ENCODE results near the gene JAM3.
A peak's percentile ranks its signal among the peaks of the same experiment; 100 is the strongest.

Gene JAM3

DNA sequence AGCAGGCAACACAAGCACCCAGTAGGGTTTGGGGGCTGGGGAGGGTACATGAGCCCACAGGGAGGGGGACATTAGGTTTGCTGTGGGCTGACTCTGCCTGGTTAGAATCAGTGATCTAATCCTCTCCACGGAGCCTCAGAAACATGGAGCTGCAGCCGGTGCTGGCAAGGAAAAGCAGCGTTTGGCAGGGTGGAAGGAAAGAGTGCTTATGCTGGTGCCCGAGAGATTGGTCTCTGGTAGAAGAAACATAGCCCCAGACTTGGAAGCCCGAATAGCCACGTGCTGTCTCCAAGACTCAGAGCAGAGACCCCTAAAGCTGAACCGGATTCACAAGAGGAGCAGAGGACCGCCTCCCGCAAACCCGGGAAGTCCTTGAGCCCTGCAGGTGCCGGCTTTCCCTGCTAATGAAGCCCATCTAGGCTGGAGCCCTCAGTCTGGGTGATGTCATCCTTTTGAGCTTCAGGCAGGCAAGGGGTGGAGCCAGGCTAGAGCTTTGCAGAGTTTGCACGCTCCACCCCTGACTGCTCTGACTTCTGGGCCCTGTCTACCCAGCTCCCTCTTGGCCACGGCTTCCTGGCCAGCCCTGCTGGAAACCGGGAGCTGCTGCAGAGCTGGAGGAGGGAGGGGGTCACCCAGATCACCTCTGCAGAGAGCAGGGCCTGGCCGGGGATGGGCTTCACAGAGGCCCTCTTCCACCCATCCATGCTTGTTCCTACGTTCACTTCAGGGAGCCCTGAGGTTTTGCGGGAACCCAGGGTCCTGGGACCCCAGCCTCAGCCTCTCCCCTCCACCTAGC, 35.0 kb upstream of the JAM3 start:
- H3K4me3 ChIP-seq (ENCODE audit: low read length), result no peak overlapping the region
- TF ChIP-seq ZNF274 (IDR thresholded peaks at IDR 0.05; ENCODE audit: low read depth, low read length), result no peak

DNA sequence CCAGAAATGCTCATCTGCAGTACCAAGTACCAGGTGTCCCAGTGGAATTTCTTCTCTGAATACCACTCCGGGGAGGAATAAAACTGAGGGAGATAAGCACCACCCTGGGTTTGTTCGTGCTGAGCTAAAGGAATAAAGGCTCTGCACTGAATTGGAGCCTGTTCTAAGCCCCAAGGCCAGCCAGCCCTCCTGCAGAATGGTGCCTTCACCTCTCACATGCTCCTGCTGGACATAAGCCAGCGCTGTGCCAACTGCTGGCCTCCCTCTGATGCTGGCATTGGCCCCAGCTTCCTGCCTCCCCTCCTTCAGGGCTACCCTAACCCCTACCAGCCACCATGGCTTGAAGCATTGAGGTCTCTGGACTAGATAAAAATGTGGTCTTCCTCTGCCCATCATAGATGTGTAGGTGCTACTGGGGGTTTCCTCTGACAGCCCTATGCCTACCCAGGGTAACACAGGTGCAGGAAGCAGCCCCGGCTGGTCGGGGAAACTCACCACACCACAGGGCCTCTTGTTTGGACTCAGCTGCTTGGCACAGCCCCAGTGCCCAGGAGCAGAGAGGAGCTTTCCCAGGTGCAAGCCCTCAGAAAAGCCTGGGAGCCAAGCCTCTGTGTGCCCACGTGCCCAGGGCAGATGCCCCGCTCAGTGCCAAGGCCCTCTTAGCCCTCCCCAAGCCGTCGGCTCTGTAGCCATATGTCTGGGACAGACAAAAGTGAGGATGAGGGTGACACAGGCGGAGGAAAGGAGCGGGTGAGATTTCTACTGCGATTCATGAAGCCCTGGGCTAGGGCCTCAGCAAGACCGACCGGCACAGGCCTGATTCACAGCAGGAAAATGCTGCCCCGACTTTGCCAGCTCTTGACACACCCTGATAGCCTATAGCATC, 34.1 kb upstream of the JAM3 start:
- TF ChIP-seq ZNF274 (IDR thresholded peaks at IDR 0.05; ENCODE audit: low read depth, low read length), result no peak
- H3K4me3 ChIP-seq (ENCODE audit: low read length), result no peak overlapping the region

DNA sequence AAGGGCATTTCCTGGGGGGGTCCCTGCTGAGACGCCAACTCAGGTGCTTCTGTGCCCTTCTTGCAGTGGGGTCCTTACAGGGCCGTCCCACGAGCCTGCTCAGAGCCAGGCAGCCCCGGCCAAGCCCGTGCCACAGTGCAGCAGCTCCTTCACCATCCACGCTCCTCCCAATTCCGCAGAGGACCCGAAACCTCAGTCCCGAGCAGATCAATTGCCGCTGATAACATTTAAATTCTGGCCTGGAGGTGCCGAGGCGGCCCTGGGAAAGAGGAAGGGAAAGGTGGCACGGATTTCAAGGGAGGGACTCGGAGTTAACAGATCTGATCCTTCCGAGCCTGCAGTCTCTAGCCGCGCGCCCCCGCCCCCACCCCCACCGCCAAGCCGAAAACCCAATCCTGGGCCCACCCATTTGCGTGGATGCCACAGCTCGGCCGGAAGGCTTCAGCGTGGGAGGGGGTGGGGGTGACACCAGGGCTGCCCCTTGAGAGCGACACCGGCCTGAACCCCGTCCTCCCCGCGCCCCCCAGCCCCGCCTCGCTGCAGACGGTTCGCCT, 32.3 kb upstream of the JAM3 start:
- no peak overlapping the region; the same call in 1 of the 2 replicates for H3K4me3 ChIP-seq (ENCODE audit: low read length)
- no peak for TF ChIP-seq ZNF274 (IDR thresholded peaks at IDR 0.05; ENCODE audit: low read depth, low read length)

DNA sequence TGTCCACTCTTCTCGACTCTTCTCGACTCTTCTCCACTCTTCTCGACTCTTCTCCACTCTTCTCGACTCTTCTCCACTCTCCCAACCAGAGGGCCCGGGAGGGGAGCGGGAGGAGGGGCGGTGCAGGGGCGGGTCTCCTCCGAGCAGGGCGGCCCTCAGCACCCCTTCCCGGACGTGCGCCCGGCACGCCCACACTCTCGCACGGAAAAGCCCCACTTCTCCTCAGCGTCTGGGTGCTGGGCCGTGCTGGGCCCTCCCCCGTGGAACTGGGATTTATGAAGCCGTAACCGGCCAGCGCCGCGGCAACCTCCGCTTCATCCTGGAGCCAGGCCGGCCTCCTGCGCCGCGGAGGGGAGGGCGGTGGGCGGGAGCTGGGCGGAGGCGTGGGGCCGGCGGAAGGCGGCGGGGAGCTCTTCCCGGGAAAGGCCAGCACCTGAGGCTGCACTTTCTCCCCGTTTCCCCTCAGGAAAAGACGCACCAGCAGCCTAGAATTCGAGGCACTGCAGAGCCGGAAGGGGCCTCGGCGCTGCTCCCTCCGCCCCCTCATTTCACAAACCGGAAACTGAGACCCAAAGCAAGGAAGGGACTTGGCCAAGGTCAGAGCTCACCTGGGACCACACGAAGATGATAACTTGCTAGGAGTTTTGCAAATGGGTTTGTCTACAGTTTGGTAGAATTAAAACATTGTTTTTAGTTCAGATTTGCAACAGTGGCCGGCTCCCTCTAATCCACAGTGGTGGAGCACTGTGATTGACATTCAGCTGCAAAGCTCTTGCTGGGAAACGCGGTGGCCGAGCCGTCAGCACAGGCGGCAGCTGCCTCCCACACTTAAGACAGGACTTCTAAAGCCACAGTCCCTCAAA, 31.6 kb upstream of the JAM3 start:
- H3K4me3 ChIP-seq (ENCODE audit: low read length), result peak overlapping the region; percentile 55; the same call in 1 of the 2 replicates
- TF ChIP-seq ZNF274 (IDR thresholded peaks at IDR 0.05; ENCODE audit: low read depth, low read length), result no peak

DNA sequence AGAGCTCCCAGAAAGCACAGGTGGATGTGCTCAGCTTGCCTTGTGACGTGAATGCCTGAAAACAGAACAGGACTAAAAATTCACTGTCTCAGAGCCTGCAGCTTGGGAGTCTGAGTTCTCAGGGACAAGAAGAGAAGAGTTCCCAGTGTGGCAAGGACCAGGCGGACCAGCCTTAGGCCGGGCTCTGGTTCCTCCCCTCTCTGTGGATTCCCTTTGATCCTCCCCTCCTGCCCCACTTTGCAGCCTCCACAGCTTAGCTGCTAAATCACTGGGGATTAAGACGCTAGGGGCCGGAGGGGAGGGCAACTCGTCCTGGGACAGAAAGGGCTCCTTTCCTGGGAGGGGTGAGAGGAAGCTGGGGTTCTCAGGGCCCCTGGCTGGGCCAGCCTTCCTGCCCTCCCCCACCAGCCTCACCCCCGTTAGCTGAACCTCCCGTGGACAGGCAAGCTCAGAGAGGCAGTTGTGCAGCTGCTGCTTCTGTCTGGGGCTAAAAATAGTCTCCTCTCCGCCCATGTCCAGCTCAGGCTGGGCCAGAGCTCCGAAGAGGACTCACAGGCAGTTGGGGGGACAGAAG, 29.9 kb upstream of the JAM3 start:
- H3K4me3 ChIP-seq (ENCODE audit: low read length), result no peak overlapping the region
- no peak for TF ChIP-seq ZNF274 (IDR thresholded peaks at IDR 0.05; ENCODE audit: low read depth, low read length)

DNA sequence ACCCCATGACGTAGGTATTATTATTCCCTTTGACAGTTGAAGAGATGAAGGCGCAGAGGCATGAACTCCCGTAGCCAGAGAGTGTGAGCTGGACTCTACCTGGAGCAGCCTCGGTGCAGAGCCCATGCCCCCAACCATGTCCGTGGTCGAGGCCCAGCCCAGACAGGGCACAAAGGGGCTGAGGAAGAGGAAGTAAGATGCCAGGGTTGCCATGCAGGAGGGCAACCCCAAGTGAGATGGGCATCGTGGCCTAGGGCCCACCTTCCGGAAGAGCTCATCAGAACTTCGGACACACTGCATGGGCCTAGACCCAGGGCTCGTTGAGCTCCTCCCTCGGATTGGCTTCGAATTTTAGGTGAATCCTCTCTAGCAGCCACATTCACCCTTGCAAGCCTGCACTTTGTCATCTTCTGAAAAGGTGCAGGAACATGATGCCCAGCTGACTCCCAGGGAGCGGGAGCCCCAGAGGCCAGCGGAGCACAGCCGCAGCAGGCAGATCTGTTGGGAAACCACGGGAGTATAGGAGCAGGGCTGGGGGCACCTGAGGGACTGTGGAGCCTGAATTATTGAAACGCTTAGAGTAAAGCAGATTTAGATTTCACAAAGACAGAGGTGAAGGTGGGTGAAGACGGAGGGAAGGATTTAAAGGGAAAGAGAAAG, 29.0 kb upstream of the JAM3 start:
- TF ChIP-seq ZNF274 (IDR thresholded peaks at IDR 0.05; ENCODE audit: low read depth, low read length), result no peak
- no peak overlapping the region for H3K4me3 ChIP-seq (ENCODE audit: low read length)

DNA sequence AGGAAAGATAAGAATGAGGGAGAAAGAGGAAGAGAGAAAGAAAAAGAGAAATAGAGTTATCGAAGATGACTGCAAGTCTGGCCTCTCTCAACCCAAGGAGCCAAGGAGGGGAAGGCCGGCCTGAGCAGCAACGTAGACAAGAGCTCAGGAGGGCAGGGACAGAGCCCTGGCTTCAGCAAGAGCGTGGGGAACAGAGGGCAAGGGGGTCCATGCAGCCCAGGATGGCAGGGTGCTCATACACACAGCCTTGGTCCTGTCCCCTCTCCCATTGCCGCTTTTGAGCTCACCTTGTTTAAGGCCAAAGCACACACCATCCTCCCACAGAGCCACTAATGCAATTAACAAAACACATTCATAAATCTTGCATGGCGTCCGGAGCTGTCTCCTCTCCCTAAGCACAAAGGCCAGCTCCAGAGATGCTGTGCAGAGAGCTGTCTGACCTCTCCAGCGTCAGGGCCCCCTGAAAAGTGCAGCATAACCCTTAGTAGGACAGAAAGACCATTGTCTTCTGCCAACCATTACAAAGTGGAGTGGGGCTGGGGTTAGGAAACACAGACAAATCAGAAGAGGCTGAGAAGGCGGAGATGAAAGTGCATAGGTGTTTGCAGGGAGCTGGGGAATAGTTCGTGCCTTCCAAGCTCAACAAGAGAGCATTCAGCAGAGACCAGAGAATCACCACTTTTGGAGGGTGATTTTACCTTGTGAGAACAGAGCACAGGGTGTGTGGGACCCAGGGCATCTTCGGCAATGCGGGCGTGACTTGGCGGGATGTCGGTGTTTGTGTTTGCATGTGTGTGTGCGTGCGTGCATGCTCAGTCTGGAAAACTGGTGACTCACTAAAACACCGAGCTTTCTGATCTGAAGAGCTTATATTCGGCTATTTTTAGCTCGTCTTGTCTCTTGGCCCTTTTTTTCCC, 28.2 kb upstream of the JAM3 start:
- no peak overlapping the region for H3K4me3 ChIP-seq (ENCODE audit: low read length)
- TF ChIP-seq ZNF274 (IDR thresholded peaks at IDR 0.05; ENCODE audit: low read depth, low read length), result no peak

DNA sequence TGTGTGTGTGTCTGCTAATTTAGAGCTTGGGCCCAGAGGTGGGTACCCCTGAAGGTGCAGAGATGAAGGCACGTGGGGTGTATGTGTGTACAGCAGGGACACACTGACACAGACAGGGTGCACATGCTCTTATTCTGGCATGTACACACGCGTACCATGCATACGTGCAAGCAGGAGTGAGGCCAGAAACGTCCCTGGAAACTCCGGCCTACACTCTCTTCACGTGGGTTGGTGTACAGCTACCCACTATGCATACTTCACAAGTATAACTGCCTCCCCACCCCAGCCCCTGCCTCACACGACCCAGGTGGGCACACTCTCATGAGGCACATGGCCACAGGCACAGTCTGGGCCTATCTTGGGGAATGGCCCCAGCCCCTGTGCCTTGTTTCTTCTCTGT, 27.5 kb upstream of the JAM3 start:
- H3K4me3 ChIP-seq (ENCODE audit: low read length), result no peak overlapping the region
- no peak for TF ChIP-seq ZNF274 (IDR thresholded peaks at IDR 0.05; ENCODE audit: low read depth, low read length)

DNA sequence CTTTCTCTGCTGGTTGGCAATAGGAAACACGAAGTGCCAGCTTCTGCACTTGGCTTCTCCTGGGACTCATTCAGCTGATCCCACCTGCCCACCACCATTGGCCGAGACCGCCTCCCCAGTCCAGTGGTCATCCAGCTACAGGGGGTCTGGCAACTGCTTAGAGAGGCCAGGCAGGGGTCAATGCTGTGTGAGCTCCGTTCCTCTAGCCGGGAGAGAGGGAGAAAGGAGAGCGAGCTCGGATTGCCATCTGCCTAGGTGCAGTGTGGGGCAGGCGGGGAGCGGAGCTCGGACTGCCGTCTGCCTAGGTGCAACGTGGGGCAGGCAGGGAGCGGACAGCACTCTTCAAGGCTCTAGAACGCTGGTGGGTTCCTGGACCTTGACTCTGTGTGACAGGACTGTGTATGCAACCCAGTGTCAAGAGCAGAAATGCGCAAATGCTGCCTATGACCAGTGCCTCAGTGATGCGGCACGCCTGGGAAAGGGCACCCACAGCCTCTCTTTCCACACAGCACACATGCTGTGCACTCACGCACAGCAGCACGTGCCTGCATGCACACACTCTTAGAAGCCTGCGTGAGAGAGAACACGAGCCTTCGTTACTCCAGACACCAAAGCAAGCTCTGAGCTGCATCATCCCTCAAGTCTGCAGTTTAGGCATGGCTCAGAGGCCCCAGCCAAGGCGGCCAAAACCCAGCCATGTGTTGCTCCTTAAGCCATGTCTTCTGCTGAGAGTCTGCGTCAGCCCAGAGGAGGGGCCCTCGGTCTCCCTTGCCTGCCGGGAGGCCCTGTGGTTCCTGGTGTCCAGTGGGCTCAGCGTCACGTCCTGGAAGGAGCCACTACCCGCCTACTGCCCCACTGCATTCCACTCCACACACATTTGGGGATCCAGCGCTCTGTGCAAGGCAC, 26.8 kb upstream of the JAM3 start:
- no peak overlapping the region for H3K4me3 ChIP-seq (ENCODE audit: low read length)
- no peak for TF ChIP-seq ZNF274 (IDR thresholded peaks at IDR 0.05; ENCODE audit: low read depth, low read length)

DNA sequence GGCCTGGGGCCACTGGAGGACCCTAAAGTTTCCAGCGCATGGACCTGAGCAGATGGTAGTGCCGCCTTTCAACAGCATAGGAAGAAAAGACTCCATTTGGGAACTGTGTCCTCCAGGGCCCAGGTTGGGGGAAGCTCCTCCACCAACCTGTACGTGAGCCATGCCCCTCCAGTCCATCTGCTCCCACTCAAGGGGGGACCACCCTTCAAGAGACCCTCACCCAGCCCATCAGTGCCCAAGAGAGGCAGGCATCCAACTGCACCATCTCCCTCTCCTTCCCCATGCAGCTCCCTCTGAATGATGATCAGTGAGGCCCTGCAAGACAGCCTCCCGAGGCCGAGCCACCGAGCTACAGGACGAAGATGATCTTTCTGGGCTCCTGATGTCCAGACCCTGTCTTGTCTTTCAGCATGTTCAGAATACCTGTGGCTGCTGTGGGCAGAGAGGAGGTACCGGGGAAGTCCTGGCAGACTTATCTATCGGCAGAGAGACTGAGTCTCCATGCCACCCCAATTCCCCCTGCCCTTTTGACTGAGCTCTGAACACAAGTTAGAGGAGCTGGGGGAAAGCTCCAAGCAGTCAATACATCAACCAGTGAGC, 25.0 kb upstream of the JAM3 start:
- no peak for TF ChIP-seq ZNF274 (IDR thresholded peaks at IDR 0.05; ENCODE audit: low read depth, low read length)
- no peak overlapping the region for H3K4me3 ChIP-seq (ENCODE audit: low read length)

Measured in GM08714 (cell line).